DOHH2 (cell line): ENCODE measurements around the gene KDR.

Experiments used
- EZH2phosphoT487 ChIP-seq: fragments of 200-600 bp; sonication (generic); IDR thresholded peaks from 2 replicates; pipeline ENCODE4 v1.6.1; 2017; ENCODE audit warnings: borderline replicate concordance, mild to moderate bottlenecking, antibody characterized with exemption, low read length, moderate library complexity, mixed read lengths
- TF ChIP-seq, protein P1 (sequence below): fragments of 200-600 bp; sonication (generic); IDR thresholded peaks from one replicate; pipeline ENCODE4 v1.5.1; 2014; ENCODE audit warnings: antibody characterized with exemption, mild to moderate bottlenecking, low read depth, low read length; ENCODE audit not compliant: poor library complexity, severe bottlenecking

GRCh38 chr4:55082756-55083155 lies 42.6 kb downstream of the KDR start:
- TF ChIP-seq, protein P1, sequence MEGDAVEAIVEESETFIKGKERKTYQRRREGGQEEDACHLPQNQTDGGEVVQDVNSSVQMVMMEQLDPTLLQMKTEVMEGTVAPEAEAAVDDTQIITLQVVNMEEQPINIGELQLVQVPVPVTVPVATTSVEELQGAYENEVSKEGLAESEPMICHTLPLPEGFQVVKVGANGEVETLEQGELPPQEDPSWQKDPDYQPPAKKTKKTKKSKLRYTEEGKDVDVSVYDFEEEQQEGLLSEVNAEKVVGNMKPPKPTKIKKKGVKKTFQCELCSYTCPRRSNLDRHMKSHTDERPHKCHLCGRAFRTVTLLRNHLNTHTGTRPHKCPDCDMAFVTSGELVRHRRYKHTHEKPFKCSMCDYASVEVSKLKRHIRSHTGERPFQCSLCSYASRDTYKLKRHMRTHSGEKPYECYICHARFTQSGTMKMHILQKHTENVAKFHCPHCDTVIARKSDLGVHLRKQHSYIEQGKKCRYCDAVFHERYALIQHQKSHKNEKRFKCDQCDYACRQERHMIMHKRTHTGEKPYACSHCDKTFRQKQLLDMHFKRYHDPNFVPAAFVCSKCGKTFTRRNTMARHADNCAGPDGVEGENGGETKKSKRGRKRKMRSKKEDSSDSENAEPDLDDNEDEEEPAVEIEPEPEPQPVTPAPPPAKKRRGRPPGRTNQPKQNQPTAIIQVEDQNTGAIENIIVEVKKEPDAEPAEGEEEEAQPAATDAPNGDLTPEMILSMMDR, result no peak
- TF ChIP-seq EZH2phosphoT487, result no peak
